OCI-LY7 (cell line): ENCODE data around the gene SCML2. TPM values are rescaled to one million over a fixed set of nuclear protein-coding genes. Genes with fewer than 3 reads are reported as not detected.
A peak's percentile ranks its signal among the peaks of the same experiment; 100 is the strongest.
"Not testable (repeated sequence)": the region's sequence is repeated elsewhere in the genome, so short reads cannot be mapped to it uniquely, and the experiment has no call there.

Experiments used
- BruUV-seq: library from RNA; stranded (reverse); fragments of 400-500 nt; replicated peaks from 2 replicates; lab custom pipeline; 2021; lab: Mats Ljungman, UMichigan
- CTCF ChIA-PET: fragments of 300-600 bp; sonication (Branson Sonifier 250); formaldehyde crosslinking; loops from one replicate; lab custom pipeline; 2022; ENCODE audit warnings: antibody characterized with exemption; ENCODE audit not compliant: unreplicated experiment; lab: Charles Lee
- POLR2A ChIA-PET: fragments of 300-600 bp; sonication (Branson Sonifier 250); formaldehyde crosslinking; loops from one replicate; lab custom pipeline; 2022; ENCODE audit warnings: antibody characterized with exemption; lab: Charles Lee
- DNase-seq: peaks from one replicate; pipeline ENCODE4 v3.0.0-alpha.2; 2015; ENCODE audit warnings: low spot score
- H2AFZ ChIP-seq: fragments of 200-600 bp; sonication (generic), shearing (Covaris generic); 2 replicates; pipeline ENCODE4 v1.6.1; 2014; ENCODE audit warnings: mild to moderate bottlenecking, antibody characterized with exemption, low read length, moderate library complexity
- H3K27ac ChIP-seq: fragments of 200-600 bp; sonication (generic); 2 replicates; pipeline ENCODE4 v1.5.1; 2014; ENCODE audit warnings: mixed run types, low read depth, mild to moderate bottlenecking, moderate library complexity, low read length, inconsistent platforms; ENCODE audit not compliant: poor library complexity, severe bottlenecking
- H3K36me3 ChIP-seq: fragments of 200-600 bp; sonication (generic); 2 replicates; pipeline ENCODE4 v1.6.1; 2014; ENCODE audit warnings: mild to moderate bottlenecking, antibody characterized with exemption, low read length, moderate library complexity, mixed read lengths; ENCODE audit not compliant: insufficient read depth
- H3K4me1 ChIP-seq: fragments of 200-600 bp; sonication (generic); 2 replicates; pipeline ENCODE4 v1.5.1; 2014; ENCODE audit warnings: mild to moderate bottlenecking, low read length; ENCODE audit not compliant: insufficient read depth, poor library complexity, severe bottlenecking
- H3K4me2 ChIP-seq: fragments of 200-600 bp; sonication (generic); 2 replicates; pipeline ENCODE4 v1.6.1; 2014; ENCODE audit warnings: mild to moderate bottlenecking, low read length
- H3K4me3 ChIP-seq: fragments of 200-600 bp; sonication (generic); 2 replicates; pipeline ENCODE4 v1.5.1; 2014; ENCODE audit warnings: mild to moderate bottlenecking, low read depth, low read length; ENCODE audit not compliant: poor library complexity, severe bottlenecking
- H3K79me2 ChIP-seq: fragments of 200-600 bp; sonication (generic); 2 replicates; pipeline ENCODE4 v1.6.1; 2016; ENCODE audit warnings: low read depth, mild to moderate bottlenecking, low read length, moderate library complexity, mixed read lengths; ENCODE audit not compliant: insufficient read depth
- H3K9me2 ChIP-seq: fragments of 200-600 bp; sonication (generic); 2 replicates; pipeline ENCODE4 v1.6.1; 2016; ENCODE audit warnings: mild to moderate bottlenecking, low read length, mixed read lengths; ENCODE audit not compliant: insufficient read depth
- H3K9me3 ChIP-seq: fragments of 200-600 bp; sonication (generic); 2 replicates; pipeline ENCODE4 v1.6.1; 2014; ENCODE audit warnings: mild to moderate bottlenecking, mixed run types, low read length, mixed read lengths
- H4K20me1 ChIP-seq: fragments of 200-600 bp; sonication (generic); 2 replicates; pipeline ENCODE4 v1.6.1; 2014; ENCODE audit warnings: mild to moderate bottlenecking, antibody characterized with exemption, low read length, moderate library complexity, mixed read lengths; ENCODE audit not compliant: insufficient read depth
- CTCF ChIP-seq: fragments of 200-600 bp; sonication (generic); conservative IDR thresholded peaks from 2 replicates; pipeline ENCODE4 v1.5.1; 2014; ENCODE audit warnings: mild to moderate bottlenecking, antibody characterized with exemption, low read length, moderate library complexity, mixed read lengths
- EZH2phosphoT487 ChIP-seq: fragments of 200-600 bp; sonication (generic); IDR thresholded peaks from 2 replicates; pipeline ENCODE4 v1.6.1; 2018; ENCODE audit warnings: low read depth, borderline replicate concordance, mild to moderate bottlenecking, mixed run types, antibody characterized with exemption, low read length, moderate library complexity, mixed read lengths
- intact Hi-C: fragments of 100-400 bp; cut with micrococcal nuclease; formaldehyde crosslinking; loops from one replicate; pipeline ENCODE4 v1.10.0; 2022; ENCODE audit not compliant: unreplicated experiment
- total RNA-seq, 2 experiments: library from RNA; depleted of rRNA in 1 of 2; stranded (reverse); fragments of >200 nt in 1 of 2; shearing (Covaris generic) in 1 of 2; gene quantifications; 2 replicates each; pipeline ENCODE4 v1.2.3, GENCODE V29; 2014 to 2022

The SCML2 gene
- total RNA-seq, 2 experiments from 2014 or later: 12.9 to 26.2 TPM

GRCh38 chrX:18377796-18378195 is 23.3 kb upstream of the SCML2 start:
- Histone ChIP-seq H3K4me3 (no peak overlapping the region), H3K9me2 (no peaks in the 10 kb centered on the region), H3K9me3 (no peaks in the 10 kb centered on the region), H3K27ac (no peak overlapping the region), H3K4me2 (no peak overlapping the region), H4K20me1 (no peaks in the 10 kb centered on the region), H3K4me1 (no peaks in the 10 kb centered on the region), H3K36me3 (no peaks in the 10 kb centered on the region), H3K79me2 (no peaks in the 10 kb centered on the region), H2AFZ (no peak overlapping the region; the same call in 1 of the 2 replicates)
- intact Hi-C loops: loop anchor here (2.0 to 5.0 kb wide), 2 partner anchors 433 to 590 kb away; no protein-coding TSS in a partner anchor
- no TSS peak for BruUV-seq
- peak; percentile 47 for DNase-seq
- peak; percentile 72 for TF ChIP-seq CTCF
- TF ChIP-seq EZH2phosphoT487: no peak
- POLR2A ChIA-PET: interaction anchor here (0.7 kb wide), 2 partner anchors 128 to 512 kb away, joined by 3 to 7 read pairs; no protein-coding TSS in a partner anchor
- CTCF ChIA-PET: no interaction called here

GRCh38 chrX:18375131-18375805 is 20.8 kb upstream of the SCML2 start:
- DNase-seq, POLR2A ChIA-PET: not testable (repeated sequence)
- intact Hi-C loops: loop anchor here (5.0 kb wide), 1 partner anchor 588 kb away; no protein-coding TSS in a partner anchor

GRCh38 chrX:18369096-18369495 is 14.6 kb upstream of the SCML2 start:
- CTCF ChIA-PET, H3K4me3 ChIP-seq, H3K9me3 ChIP-seq, intact Hi-C loops, H3K27ac ChIP-seq, H3K9me2 ChIP-seq, H3K79me2 ChIP-seq, DNase-seq, H4K20me1 ChIP-seq, H3K4me2 ChIP-seq, H3K36me3 ChIP-seq, H3K4me1 ChIP-seq, H2AFZ ChIP-seq, BruUV-seq: not testable (repeated sequence)
- POLR2A ChIA-PET: interaction anchor here (0.7 kb wide), 1 partner anchor 502 kb away, joined by 5 read pairs; no protein-coding TSS in a partner anchor

More at GRCh38 chrX:18375131-18375805, 20.8 kb upstream of the SCML2 start:
- H3K79me2 ChIP-seq, H2AFZ ChIP-seq, H3K9me3 ChIP-seq, H3K4me3 ChIP-seq, H3K9me2 ChIP-seq, CTCF ChIA-PET, H3K4me2 ChIP-seq, H3K4me1 ChIP-seq, H3K36me3 ChIP-seq, BruUV-seq, H4K20me1 ChIP-seq, H3K27ac ChIP-seq: not testable (repeated sequence)
